ENCODE measurements around the gene SERPINB10. TPM values are rescaled to one million over a fixed set of nuclear protein-coding genes. Genes with fewer than 3 reads are reported as not detected.
A peak's percentile ranks its signal among the peaks of the same experiment; 100 is the strongest.

SERPINB10 gene
- total RNA-seq, 1 donor from 2014 or later: not detected

- DNase-seq (ENCODE audit: low read depth, low spot score): no peak
Measured at GRCh38 chr18:63947051-63947790, 39.5 kb downstream of the SERPINB10 start.

- no peak for DNase-seq (ENCODE audit: low read depth, low spot score)
Measured at GRCh38 chr18:63949068-63949737, 41.4 kb downstream of the SERPINB10 start, which contains the start of gene HMSD. Gene HMSD (plus strand): TSS chr18:63949301. CDS start chr18:63953456, 4,155 bp downstream.

GRCh38 chr18:63951302-63951705 lies 43.5 kb downstream of the SERPINB10 start:
- no peak for DNase-seq (ENCODE audit: low read depth, low spot score)

GRCh38 chr18:63953811-63954210 lies 46.1 kb downstream of the SERPINB10 start:
- DNase-seq (ENCODE audit: low read depth, low spot score): no peak

- no peak for DNase-seq (ENCODE audit: low read depth, low spot score)
Measured at GRCh38 chr18:63956755-63957154, 49.0 kb downstream of the SERPINB10 start.

GRCh38 chr18:63960891-63961290 lies 53.1 kb downstream of the SERPINB10 start:
- no peak for DNase-seq (ENCODE audit: low read depth, low spot score)

- DNase-seq (ENCODE audit: low read depth, low spot score): no peak
Measured at GRCh38 chr18:63961435-63961980, 53.8 kb downstream of the SERPINB10 start.

GRCh38 chr18:63962137-63962536 lies 54.4 kb downstream of the SERPINB10 start:
- DNase-seq (ENCODE audit: low read depth, low spot score): no peak

GRCh38 chr18:63963615-63964256 lies 56.0 kb downstream of the SERPINB10 start:
- DNase-seq (ENCODE audit: low read depth, low spot score): peak; percentile 33

GRCh38 chr18:63964908-63965307 lies 57.1 kb downstream of the SERPINB10 start:
- no peak for DNase-seq (ENCODE audit: low read depth, low spot score)

- no peak for DNase-seq (ENCODE audit: low read depth, low spot score)
Measured at GRCh38 chr18:63965716-63966330, 58.1 kb downstream of the SERPINB10 start.

- peak; percentile 71 for DNase-seq (ENCODE audit: low read depth, low spot score)
Measured at GRCh38 chr18:63969942-63970808, 62.4 kb downstream of the SERPINB10 start, which contains the start of gene SERPINB8. Gene SERPINB8 (plus strand): TSS chr18:63970081. CDS start chr18:63978309, 8,228 bp downstream.

GRCh38 chr18:63970809-63971205 lies 63.0 kb downstream of the SERPINB10 start:
- DNase-seq (ENCODE audit: low read depth, low spot score): no peak

GRCh38 chr18:63971320-63972001 lies 63.7 kb downstream of the SERPINB10 start:
- DNase-seq (ENCODE audit: low read depth, low spot score): no peak

GRCh38 chr18:63972002-63972376 lies 64.2 kb downstream of the SERPINB10 start:
- DNase-seq (ENCODE audit: low read depth, low spot score): no peak

GRCh38 chr18:63974991-63975390 lies 67.2 kb downstream of the SERPINB10 start:
- no peak for DNase-seq (ENCODE audit: low read depth, low spot score)

- no peak for DNase-seq (ENCODE audit: low read depth, low spot score)
Measured at GRCh38 chr18:63975628-63976027, 67.9 kb downstream of the SERPINB10 start.

- no peak for DNase-seq (ENCODE audit: low read depth, low spot score)
Measured at GRCh38 chr18:63977040-63977439, 69.3 kb downstream of the SERPINB10 start.

- DNase-seq (ENCODE audit: low read depth, low spot score): peak; percentile 26
Measured at GRCh38 chr18:63979409-63979920, 71.7 kb downstream of the SERPINB10 start.

- no peak for DNase-seq (ENCODE audit: low read depth, low spot score)
Measured at GRCh38 chr18:63980027-63980426, 72.3 kb downstream of the SERPINB10 start.
